Mammary epithelial cell (primary cell): ENCODE measurements around the gene SERINC3.

Experiments used
- EZH2 ChIP-seq: IDR thresholded peaks from 2 replicates; pipeline ENCODE4 v1.6.1; 2012; ENCODE audit warnings: low read length, inconsistent platforms, borderline replicate concordance
- TF ChIP-seq, protein P1 (sequence below), 2 donors: IDR thresholded peaks in 1 of 2; conservative IDR thresholded peaks in 1 of 2; 2 replicates each; pipeline ENCODE4 v1.5.1; 2011 to 2012; ENCODE audit warnings: inconsistent platforms in 2 of 2, low read length in 2 of 2, mild to moderate bottlenecking in 2 of 2, control low read depth in 1 of 2, low read depth in 1 of 2; ENCODE audit not compliant: insufficient read depth in 1 of 2; ENCODE audit errors: extremely low read depth in 1 of 2

DNA sequence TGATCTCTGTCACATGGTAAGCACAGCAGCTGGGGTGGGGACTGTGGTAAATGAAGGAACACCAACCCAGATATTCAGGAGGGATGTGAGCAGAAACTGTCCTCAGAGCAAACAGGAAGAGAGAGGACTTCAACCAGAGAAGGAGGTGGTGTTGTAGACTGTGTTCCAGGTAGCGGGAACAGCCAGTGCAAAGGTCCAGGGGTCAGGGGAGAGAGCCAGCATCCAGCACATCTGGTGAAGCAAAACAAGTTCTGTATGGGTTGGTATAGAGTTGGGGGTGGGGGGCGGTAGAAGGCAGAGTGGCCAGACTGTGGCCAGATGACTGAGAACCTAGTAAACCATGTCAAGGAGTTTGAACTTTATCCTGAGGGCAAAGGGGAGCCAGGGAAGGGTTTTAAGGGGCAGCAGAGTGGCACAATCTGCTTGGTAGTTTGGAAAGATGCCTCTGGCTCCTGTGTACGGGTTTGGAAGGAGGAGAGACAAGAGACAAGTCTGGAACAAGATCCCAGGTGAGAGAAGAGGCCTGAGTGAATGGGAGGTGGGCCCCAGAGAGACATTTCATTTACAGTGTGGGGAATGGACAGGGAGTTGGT, 73.9 kb downstream of the SERINC3 start:
- TF ChIP-seq, protein P1, sequence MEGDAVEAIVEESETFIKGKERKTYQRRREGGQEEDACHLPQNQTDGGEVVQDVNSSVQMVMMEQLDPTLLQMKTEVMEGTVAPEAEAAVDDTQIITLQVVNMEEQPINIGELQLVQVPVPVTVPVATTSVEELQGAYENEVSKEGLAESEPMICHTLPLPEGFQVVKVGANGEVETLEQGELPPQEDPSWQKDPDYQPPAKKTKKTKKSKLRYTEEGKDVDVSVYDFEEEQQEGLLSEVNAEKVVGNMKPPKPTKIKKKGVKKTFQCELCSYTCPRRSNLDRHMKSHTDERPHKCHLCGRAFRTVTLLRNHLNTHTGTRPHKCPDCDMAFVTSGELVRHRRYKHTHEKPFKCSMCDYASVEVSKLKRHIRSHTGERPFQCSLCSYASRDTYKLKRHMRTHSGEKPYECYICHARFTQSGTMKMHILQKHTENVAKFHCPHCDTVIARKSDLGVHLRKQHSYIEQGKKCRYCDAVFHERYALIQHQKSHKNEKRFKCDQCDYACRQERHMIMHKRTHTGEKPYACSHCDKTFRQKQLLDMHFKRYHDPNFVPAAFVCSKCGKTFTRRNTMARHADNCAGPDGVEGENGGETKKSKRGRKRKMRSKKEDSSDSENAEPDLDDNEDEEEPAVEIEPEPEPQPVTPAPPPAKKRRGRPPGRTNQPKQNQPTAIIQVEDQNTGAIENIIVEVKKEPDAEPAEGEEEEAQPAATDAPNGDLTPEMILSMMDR (conservative IDR thresholded peaks at IDR 0.05 in 1 of 2, IDR thresholded peaks at IDR 0.05 in 1 of 2; ENCODE audit: extremely low read depth in 1 of 2, insufficient read depth in 1 of 2, low read depth in 1 of 2, low read length in 2 of 2): no peak
- TF ChIP-seq EZH2: no peak
